Effector CD8-positive, alpha-beta T cell (primary cell): Measurements from ENCODE around the gene COL4A1.
"Not testable (repeated sequence)": the region's sequence is repeated elsewhere in the genome, so short reads cannot be mapped to it uniquely, and the experiment has no call there.

Source experiments
- DNase-seq: peaks from one replicate; lab custom pipeline; 2025; lab: John Stamatoyannopoulos, UW

Gene COL4A1

DNA sequence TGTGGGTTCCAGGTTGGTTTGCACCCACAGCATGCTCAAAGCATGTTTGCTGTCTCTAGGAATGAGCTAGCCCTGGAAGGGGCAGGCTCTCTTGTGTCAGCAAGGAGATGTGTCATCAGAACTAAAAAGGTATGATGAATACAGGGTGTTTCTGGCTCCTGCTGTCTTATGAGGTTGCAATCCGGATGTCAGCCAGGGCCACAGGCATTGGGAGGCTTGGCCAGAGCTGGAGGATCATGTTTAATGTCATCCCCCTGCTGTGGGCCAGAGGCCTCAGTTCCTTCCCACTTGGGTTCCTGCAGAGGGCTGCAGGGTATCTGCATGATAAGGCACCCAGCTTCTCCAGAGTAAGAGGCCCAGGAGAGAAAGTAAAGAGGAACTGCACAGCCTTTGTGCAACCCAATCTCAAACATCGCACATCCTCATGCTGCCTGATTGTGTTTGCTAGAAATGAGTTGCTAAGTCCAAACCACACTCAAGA, 193.6 kb downstream of the COL4A1 start:
- no peak for DNase-seq

DNA sequence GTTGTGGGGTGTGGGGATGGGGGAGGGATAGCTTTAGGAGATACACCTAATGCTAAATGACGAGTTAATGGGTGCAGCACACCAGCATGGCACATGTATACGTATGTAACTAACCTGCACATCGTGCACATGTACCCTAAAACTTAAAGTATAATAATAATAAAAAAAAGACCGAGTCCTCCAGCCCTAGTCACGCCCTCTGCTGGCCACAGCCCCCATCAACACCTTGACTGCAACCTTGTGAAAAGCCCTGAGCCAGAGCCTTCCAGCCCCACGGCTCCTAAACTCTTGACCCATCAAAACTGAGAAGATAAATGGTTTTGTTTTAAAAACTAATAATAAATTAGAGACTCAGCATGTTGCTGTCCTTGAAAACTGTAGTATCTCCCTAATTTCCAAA, 194.6 kb downstream of the COL4A1 start:
- not testable (repeated sequence) for DNase-seq

DNA sequence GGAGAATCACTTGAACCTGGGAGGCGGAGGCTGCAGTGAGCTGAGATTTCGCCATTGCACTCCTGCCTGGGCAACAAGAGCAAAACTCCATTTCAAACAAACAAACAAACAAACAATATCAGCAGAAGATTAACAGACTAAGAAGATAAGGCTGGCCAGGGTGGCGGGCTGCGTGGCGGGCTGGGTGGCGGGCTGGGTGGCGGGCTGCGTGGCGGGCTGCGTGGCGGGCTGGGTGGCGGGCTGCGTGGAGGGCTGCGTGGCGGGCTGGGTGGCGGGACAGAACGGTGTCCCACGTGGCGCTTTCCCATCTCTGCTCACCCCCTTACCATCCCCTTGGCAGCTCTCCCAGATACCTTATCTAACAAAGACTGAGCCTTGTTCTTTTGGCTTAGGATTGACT, 196.2 kb downstream of the COL4A1 start:
- DNase-seq: no peak

- no peak for DNase-seq
Observed at GRCh38 chr13:110109910-110110309, 197.0 kb downstream of the COL4A1 start.

DNA sequence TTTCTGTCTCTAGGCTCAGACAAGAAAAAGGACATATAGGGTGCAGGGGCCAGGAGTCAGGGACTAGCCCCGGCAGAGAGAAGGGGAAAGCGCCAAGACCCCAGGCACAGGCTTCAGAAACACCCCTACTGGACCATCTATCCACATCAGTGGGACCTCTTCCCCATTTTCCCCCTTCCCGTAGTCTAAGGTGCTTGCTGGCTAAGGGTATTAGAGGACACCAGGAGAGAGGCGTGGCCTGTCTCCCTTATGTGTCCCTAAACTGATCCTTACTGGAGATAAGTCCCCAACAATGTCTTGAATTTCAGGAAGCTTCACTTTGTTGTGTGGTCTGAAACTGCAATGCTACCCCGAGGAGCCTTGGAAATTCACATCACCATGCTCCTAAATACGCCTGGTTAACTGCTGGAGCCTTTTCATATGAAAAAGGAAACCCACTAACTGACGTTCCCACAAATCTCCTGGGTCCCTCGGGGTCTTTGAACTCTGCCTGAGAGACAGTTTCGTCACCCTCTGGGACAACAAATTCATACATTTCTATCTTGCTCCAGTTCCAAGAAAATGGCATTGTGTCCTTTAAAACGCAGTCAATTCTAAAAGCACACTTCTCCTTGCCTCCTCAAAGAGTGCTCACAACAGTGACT, 197.7 kb downstream of the COL4A1 start:
- DNase-seq: no peak

- no peak for DNase-seq
Observed at GRCh38 chr13:110108348-110109139, 198.4 kb downstream of the COL4A1 start.

DNA sequence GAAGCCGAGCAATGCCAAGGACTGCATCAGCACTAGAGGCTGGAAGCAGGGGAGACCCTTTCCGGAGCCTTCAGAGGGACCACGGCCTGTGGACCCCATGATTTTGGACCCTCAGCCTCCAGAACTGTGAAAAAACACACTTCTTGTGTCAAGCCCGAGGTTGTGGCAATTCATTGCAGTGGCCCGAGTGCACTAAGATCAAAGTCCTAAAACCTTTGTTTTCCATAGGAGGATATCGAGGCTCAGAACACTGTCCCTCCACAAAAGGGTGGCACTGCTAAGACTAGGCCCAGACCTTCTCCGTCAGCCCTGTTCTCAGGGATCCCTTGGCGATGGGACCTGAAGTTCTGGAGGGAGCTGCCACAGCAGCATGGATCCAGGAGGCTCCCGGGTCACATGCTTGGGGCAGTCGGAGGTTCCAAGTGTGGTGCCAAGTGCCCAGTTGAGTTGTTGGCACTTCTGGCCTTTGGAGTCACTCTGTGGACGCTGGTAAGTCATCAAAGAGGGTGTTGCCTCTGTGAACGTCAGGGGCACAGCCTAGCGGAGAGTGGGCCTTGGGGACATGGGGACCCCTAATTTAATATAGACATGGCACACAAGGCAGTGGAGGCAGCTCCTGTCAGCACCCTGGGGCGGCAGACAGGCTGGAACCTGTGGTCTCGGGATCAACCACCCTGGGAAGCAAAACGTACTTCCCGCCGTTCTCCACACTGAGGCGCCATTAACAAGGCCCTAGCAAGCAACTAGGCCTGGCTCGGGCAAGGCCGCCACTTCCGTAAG, 199.2 kb downstream of the COL4A1 start:
- DNase-seq: no peak

GRCh38 chr13:110106726-110107125, 200.2 kb downstream of the COL4A1 start:
- no peak for DNase-seq

DNA sequence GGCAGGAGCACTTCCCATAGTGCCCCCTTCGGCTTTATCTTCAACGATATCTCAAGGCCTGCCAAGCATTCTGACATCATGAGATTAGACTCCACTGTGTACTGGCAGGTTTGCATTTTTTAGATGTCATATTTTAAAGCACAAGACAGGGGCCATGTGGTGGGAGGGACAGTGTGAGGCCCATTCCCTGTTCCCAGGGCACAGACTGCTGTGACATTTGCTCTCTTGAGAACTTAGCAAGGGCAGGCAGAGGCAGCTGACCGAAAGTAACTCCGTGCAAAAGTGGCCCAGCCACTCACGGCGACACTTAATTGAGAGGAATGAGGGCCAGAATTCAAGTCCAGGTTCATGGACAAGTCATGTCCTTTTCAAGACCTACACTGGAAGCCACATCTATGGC, 201.8 kb downstream of the COL4A1 start:
- DNase-seq: no peak

GRCh38 chr13:110103534-110103933, 203.4 kb downstream of the COL4A1 start:
- DNase-seq: no peak

GRCh38 chr13:110103026-110103425, 203.9 kb downstream of the COL4A1 start:
- no peak for DNase-seq

- DNase-seq: no peak
Observed at GRCh38 chr13:110102053-110102452, 204.9 kb downstream of the COL4A1 start.

DNA sequence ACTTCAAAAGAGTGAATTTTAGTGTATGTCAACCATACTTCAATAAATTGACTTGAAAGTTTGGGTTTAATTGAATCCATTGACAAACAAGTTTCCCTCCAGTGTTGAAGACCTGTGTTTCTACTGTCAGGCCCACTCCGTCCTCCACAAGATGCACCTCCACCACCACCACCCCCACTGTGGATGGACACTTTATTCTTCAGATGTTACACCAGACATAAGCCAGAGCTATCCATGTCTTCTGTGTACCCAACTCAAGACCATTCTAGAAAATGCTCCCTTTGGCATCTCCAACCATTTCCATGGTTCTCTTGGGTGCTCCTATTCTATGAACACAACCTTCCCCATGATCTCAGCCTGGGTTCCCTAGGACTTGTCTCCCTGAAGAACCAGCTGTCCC, 207.0 kb downstream of the COL4A1 start:
- DNase-seq: no peak
